HG03045 (cell line): ENCODE measurements around the gene TOPORS.

ENCODE experiments used
- ATAC-seq: cut with Tn5 transposase; IDR thresholded peaks from one replicate; pipeline ENCODE4 v1.9.1; 2021; ENCODE audit warnings: mild to moderate bottlenecking, moderate library complexity; ENCODE audit not compliant: unreplicated experiment

The TOPORS gene

DNA sequence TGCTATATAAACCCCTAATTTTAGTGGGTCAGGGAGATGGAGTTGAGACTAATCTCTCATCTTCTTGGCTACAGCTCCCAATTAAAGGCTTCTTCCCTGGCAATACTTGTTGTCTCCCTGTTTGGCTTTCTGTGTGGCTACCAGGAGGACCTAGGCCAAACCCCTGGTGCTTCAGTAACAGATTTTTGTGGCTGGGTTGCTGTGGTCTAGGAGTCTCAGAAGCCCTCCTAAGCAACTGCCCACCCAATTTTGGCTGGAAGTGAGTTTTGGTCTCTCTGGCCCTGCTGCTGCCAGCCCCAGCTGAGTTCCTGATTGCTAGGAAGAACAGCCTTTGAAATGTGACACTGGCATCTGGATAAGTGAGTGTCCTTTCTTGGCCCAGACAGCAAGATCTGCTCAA, 36.1 kb downstream of the TOPORS start:
- no peak for ATAC-seq

DNA sequence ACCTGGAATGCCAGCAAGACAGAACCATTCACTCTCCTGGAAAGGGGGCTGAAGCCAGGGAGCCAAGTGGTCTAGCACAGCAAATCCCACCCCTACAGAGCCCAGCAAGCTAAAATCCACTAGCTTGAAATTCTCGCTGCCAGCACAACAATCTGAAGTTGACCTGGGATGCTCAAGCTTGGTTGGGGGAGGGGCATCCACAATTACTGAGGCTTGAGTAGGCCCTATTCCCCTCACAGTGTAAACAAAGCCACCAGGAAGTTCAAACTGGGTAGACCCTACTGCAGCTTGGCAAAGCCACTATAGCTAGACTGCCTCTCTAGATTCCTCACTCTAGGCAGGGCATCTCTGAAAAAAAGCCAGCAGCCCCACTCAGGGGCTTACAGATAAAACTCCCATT, 43.7 kb downstream of the TOPORS start:
- no peak for ATAC-seq

DNA sequence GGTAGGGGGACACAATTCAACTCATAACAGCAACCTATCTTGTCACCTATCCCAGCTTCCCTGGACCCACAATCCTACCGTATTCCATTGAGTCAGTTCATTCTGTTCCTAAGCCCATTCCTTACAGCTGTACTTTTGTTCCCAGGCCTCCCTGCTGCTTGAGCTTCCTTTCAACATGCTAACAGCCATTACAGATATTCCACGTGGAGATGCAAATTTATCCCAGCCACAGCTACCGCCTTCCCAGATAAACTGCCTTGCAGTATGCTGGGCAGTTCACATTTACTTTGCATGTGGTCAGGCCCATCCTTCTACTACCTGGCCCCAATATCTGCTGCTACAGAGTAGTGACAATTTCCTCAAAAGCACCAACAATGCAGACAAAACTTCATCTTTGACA, 49.4 kb downstream of the TOPORS start:
- ATAC-seq = no peak

DNA sequence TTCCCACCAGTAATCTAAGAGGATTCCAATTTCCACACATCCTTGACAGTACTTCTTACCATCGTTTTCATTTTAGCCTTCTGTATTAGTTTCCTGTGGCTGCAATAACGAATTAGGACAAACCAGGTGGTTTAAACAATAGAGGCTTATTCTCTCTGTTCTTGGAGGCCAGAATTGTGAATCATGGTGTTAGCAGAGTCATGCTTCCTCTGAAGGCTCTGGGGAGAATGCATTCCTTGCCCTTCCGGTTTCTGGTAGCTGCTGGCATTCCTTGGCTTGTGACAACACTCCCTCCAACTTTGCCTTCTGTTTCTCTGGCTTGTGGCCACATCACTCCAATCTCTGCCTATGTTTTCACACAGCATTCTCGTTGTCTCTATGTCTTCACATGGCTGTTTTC, 49.9 kb downstream of the TOPORS start:
- no peak for ATAC-seq

DNA sequence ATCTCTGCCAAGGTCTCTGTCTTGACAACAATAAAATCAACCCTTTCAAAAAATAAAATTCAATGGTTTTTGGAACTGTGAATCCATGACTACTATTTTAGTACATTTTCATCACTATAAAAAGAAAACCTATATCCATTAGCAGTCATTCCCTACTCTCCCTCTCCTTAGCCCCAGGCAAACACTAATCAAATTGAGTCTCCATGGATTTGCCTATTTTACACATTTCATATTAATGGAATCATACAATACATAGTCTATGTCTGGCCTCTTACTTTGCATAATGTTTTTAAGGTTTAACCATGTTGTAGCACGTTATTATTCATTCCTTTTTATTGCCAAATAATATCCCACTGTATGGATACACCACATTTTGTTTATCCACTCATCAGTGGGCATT, 50.5 kb downstream of the TOPORS start:
- ATAC-seq = no peak

DNA sequence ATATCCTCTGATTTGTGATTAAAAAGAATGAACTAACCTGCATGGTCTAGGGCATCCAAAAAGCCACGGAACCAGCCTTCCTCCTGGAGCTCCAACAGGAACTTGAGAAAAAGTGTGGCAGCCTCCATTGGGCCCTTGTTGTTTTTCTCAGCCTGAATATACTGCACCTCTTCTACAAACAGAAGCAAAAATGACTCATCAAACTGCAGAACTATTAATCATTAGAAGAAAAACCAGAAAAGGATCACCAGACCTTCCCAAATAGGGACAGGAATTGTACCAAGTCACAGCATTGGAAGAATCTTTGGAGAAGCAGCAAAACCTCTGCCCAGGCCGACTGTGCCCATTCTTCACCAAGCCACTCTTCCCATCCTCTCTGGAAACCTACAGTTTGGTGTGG, 51.6 kb downstream of the TOPORS start:
- no peak for ATAC-seq

DNA sequence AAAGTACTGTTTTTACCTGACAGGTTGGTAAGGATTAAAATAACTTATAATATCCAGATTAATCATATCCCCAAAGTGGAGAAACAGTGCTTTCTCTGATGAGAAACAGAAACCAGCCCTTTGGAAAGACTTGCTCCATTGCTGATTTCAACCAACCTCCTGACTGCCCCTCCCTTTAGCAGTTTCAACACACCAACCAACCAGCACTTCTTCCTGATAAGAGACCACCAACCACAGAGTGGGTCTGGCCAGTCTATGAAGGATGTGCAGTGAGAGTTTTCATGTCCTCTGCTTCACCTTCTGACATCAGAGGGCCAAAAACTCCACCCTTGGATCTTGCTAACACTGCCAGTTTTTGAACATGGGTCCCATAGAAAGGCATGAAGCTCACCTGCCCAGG, 54.5 kb downstream of the TOPORS start:
- no peak for ATAC-seq

DNA sequence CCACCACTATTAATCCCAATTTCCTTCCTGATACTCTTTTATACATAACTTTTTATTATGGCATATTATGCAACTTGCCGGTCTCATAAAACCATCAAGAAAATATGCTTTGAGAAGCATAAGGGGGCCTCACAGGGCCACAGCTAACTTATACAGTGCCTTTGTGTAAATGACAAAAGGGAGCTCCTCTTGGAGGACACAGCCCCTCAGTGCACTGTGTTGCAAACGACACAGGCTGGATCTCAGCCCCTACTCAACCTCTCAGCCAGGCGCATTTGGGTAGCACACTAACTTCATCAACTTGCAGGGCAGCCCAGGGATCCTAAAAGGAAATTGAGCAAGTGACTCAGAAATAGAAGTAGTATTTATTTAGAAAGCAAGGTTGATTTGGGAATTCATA, 61.8 kb downstream of the TOPORS start:
- no peak for ATAC-seq
